Stimulated activated CD4-positive, alpha-beta T cell treated with anti-CD3 and anti-CD28 coated beads, Interleukin-1b, Interleukin-23, amount 100 ng/mL, for 48 hours (primary cell): Measurements from ENCODE around the gene CD79A.

Experiments used
- DNase-seq: peaks from one replicate; pipeline ENCODE4 v3.0.0-alpha.2; 2020

The CD79A gene

GRCh38 chr19:41921577-41922576 is 44.8 kb downstream of the CD79A start:
- DNase-seq: no peak

- no peak for DNase-seq
Measured at GRCh38 chr19:41922585-41922984, 45.5 kb downstream of the CD79A start.

GRCh38 chr19:41923045-41923788 is 46.1 kb downstream of the CD79A start:
- no peak for DNase-seq

DNA sequence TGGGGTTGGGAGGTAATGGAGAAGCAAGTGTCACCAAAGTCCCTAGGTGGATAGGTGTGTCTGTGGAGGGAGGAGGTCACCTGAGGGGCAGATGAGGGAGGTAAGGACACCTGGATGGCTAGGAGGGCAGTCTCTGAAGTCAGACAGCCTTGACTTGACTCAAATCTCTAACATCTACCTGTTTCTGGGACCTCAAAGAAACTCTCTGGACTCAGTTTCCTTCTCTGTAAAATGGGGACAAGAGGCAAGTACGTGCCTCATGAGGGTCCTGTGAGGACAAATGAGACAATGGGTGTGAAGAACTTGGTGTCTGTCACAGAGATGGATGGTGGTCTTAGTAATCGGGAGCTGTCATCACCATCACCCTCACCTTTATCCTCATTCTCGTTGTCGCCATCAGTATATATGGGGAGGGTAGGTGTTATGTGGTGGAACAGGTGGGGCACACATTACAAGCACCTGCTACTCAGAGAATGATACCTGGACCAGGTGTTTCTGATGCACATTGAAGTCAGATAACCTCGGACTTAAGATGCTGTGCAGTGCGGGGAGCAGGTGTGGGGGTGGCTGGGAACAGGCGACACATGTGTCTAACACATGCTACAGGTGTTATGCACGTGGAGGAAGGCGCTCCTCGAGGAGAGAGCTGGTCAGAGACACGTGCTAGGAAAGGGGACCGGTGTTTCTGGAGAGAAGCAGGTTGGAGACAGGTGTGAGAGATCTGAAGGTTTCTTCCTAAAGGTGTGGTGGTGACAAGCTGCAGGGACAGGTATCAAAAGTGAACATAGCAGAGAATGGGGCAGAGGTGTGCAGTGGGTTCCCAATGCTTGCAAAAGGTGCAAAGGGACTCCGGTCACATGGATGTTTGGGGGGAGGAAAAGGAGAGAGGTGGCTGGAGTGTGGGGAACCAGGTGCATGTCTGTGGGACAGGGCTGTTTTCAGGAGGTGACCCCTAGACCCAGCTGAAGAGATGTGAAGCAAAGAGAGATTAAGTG is 47.4 kb downstream of the CD79A start:
- DNase-seq: no peak

GRCh38 chr19:41925208-41926003 is 48.3 kb downstream of the CD79A start:
- DNase-seq: no peak

- no peak for DNase-seq
Measured at GRCh38 chr19:41926028-41926762, 49.1 kb downstream of the CD79A start.

DNA sequence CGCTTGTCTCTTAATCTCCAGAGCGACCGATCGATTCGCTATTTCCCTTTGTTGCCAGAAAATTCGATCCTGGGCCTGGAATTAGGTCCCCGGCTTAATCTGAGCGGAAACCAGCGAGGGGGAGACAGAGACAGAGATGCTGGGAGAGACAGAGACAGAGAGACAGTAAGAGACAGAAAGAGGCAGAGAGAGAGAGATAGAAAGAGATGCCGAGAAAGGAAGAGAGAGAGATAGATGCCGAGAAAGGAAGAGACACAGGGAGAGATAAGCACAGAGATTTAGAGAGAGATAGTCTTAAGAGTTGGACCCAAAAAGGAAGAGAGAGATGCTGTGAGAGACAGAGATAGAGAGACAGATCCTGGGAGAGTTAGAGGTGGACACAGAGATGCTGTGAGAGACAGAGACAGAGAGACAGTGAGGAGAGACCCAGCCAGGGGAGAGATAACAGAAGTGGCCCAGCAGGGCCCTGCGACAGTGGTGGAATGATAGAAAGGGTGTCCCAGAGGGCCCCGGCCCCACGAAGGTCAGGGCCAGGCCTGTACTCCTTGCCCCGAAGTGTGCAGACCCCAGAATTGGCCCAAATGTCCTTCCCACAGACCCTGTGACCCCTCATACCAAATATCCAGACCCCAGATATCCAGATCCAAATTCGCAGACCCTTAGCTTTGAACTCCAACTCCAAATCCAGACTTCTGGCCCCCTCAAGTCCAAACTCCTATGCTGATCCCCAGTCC is 49.9 kb downstream of the CD79A start:
- no peak for DNase-seq

- DNase-seq: no peak
Measured at GRCh38 chr19:41927497-41928192, 50.6 kb downstream of the CD79A start.

GRCh38 chr19:41928221-41928683 is 51.2 kb downstream of the CD79A start, which contains the start of gene ERFL:
Gene ERFL, minus strand, starts transcription at chr19:41928449. Its CDS starts 15,530 bp downstream, at chr19:41912919.
- no peak for DNase-seq

DNA sequence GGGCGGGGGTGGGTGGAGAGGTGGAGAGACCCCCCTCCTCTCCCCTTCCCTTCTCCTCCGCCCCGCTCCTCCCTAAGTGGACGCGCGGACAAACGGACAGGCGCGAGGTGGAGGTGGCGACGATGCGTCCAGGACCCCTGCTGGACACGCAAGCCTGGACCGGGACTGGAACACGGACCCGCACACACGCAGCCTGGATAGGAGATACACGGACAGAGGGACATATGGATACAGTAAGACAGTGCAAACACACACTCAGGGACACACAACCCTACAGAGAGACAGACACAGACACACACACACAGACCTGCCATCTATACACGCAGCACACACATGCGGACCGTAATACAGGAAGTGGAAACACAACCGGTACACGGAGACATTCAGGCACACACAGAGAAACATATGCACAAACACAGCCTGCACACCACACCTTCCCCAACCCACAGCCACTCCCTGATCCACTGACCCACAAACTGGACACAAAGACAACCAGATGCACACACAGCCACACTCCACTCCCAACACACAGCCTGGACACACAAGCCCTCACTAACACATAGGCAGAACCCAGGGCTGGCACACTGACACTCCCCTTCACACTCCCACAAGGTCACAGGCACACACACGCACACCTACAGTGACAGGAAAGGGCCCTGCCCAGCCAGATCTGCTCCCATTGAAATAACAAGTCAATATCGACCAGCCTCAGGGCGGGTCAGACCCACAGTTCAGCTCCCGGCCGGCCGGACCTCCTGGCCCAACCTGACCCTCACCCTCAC is 51.9 kb downstream of the CD79A start:
- DNase-seq: no peak

- no peak for DNase-seq
Measured at GRCh38 chr19:41929536-41930071, 52.5 kb downstream of the CD79A start.

- no peak for DNase-seq
Measured at GRCh38 chr19:41930322-41930722, 53.2 kb downstream of the CD79A start.
